SK-N-SH (cell line): Measurements from ENCODE around the gene HDAC2. TPM values are rescaled to one million over a fixed set of nuclear protein-coding genes. Genes with fewer than 3 reads are reported as not detected.

Source experiments
- CTCF ChIA-PET: fragments of 300-600, 350-600 bp; formaldehyde crosslinking; extraction: SDS; loops from one replicate; lab custom pipeline; 2021; lab: Yijun Ruan, JAX
- POLR2A ChIA-PET: fragments of 350-600 bp; sonication (Branson Sonifier 250); formaldehyde crosslinking; extraction: SDS; loops from one replicate; lab custom pipeline; 2020; ENCODE audit warnings: antibody characterized with exemption, inconsistent platforms; lab: Yijun Ruan, JAX
- DNase-seq: peaks from one replicate; pipeline ENCODE4 v3.0.0; 2012
- H2AFZ ChIP-seq: fragments of 200-600 bp; sonication (generic); 2 replicates; pipeline ENCODE4 v1.8.1; 2016; ENCODE audit warnings: antibody characterized with exemption, mild to moderate bottlenecking, low read depth
- H3F3A ChIP-seq: fragments of 200-600 bp; sonication (generic); replicated peaks from 2 replicates; pipeline ENCODE3; 2016; ENCODE audit warnings: antibody characterized with exemption, mild to moderate bottlenecking; ENCODE audit not compliant: insufficient read depth
- H3K27ac ChIP-seq, 2 experiments: fragments of 200-500 bp in 1 of 2; fragments of 200-600 bp in 1 of 2; sonication (Bioruptor generic) in 1 of 2; sonication (generic), shearing (Covaris generic) in 1 of 2; 2 replicates each; pipeline versions ENCODE4 v1.5.1 to v1.6.1; 2014 to 2016; ENCODE audit warnings: low read depth in 2 of 2, inconsistent platforms in 1 of 2, low read length in 1 of 2, mild to moderate bottlenecking in 1 of 2, mixed read lengths in 1 of 2
- H3K27me3 ChIP-seq: fragments of 200-600 bp; sonication (generic), shearing (Covaris generic); 2 replicates; pipeline ENCODE4 v1.6.1; 2016; ENCODE audit warnings: mixed run types; ENCODE audit not compliant: insufficient read depth
- H3K36me3 ChIP-seq, 2 experiments: fragments of 200-500 bp in 1 of 2; fragments of 200-600 bp in 1 of 2; sonication (Bioruptor generic) in 1 of 2; sonication (generic) in 1 of 2; replicated peaks in 1 of 2; 2 replicates each; pipeline versions ENCODE3 to v1.5.1; 2014 to 2016; ENCODE audit warnings: low read length in 1 of 2, mild to moderate bottlenecking in 1 of 2; ENCODE audit not compliant: insufficient read depth in 2 of 2, control insufficient read depth in 1 of 2
- H3K4me1 ChIP-seq, 2 experiments: fragments of 200-500 bp in 1 of 2; fragments of 200-600 bp in 1 of 2; sonication (Bioruptor generic) in 1 of 2; sonication (generic), shearing (Covaris generic) in 1 of 2; 2 replicates each; pipeline versions ENCODE4 v1.5.1 to v1.6.1; 2014 to 2016; ENCODE audit warnings: low read depth in 1 of 2, low read length in 1 of 2, mixed run types in 1 of 2; ENCODE audit not compliant: insufficient read depth in 2 of 2, control insufficient read depth in 1 of 2
- H3K4me2 ChIP-seq: fragments of 200-600 bp; sonication (generic), shearing (Covaris generic); 2 replicates; pipeline ENCODE4 v1.6.1; 2017; ENCODE audit warnings: mixed run types
- H3K4me3 ChIP-seq, 2 experiments: fragments of 200-500 bp in 1 of 2; fragments of 200-600 bp in 1 of 2; sonication (Bioruptor generic) in 1 of 2; sonication (generic), shearing (Covaris generic) in 1 of 2; 2 replicates each; pipeline versions ENCODE4 v1.5.1 to v1.8.1; 2014 to 2016; ENCODE audit warnings: low read depth in 2 of 2, inconsistent platforms in 1 of 2, low read length in 1 of 2, mild to moderate bottlenecking in 1 of 2, mixed read lengths in 1 of 2, moderate library complexity in 1 of 2
- H3K79me2 ChIP-seq: fragments of 200-600 bp; sonication (generic); 2 replicates; pipeline ENCODE4 v1.8.1; 2017; ENCODE audit warnings: mild to moderate bottlenecking; ENCODE audit not compliant: insufficient read depth
- H3K9ac ChIP-seq: fragments of 200-600 bp; sonication (generic); 2 replicates; pipeline ENCODE4 v1.6.1; 2017; ENCODE audit warnings: mixed run types
- H3K9me2 ChIP-seq: fragments of 200-600 bp; sonication (generic); 2 replicates; pipeline ENCODE4 v1.6.1; 2017; ENCODE audit warnings: mixed run types
- H3K9me3 ChIP-seq: fragments of 200-600 bp; sonication (generic); 2 replicates; pipeline ENCODE4 v1.6.1; 2017; ENCODE audit warnings: mixed run types, mild to moderate bottlenecking, moderate library complexity
- H4K20me1 ChIP-seq: fragments of 200-600 bp; sonication (generic); 2 replicates; pipeline ENCODE4 v1.6.1; 2017; ENCODE audit warnings: mild to moderate bottlenecking, mixed run types; ENCODE audit not compliant: insufficient read depth
- CHD2 ChIP-seq: fragments of 150-350 bp; IDR thresholded peaks from 2 replicates; pipeline ENCODE4 v1.6.1; 2018; ENCODE audit warnings: low read length; ENCODE audit not compliant: partially characterized antibody
- EP300 ChIP-seq, 2 experiments: IDR thresholded peaks; 2 replicates each; pipeline versions ENCODE4 v1.4.0 to v1.6.1; 2012; ENCODE audit warnings: borderline replicate concordance in 1 of 2, low read depth in 1 of 2, low read length in 1 of 2
- FOSL2 ChIP-seq: IDR thresholded peaks from 2 replicates; pipeline ENCODE4 v1.4.0; 2012; ENCODE audit warnings: low read depth, mild to moderate bottlenecking, moderate library complexity, borderline replicate concordance
- FOXJ3 ChIP-seq: sonication (generic); formaldehyde crosslinking; IDR thresholded peaks from 2 replicates; pipeline ENCODE4 v1.5.1; 2020; ENCODE audit warnings: mild to moderate bottlenecking, missing genetic modification reagents
- FOXM1 ChIP-seq: IDR thresholded peaks from 2 replicates; pipeline ENCODE4 v1.4.0; 2012; ENCODE audit warnings: low read depth, mild to moderate bottlenecking
- GABPA ChIP-seq: IDR thresholded peaks from 2 replicates; pipeline ENCODE4 v1.4.0; 2012; ENCODE audit warnings: low read depth, mild to moderate bottlenecking
- GATA2 ChIP-seq: sonication (generic); formaldehyde crosslinking; IDR thresholded peaks from 2 replicates; pipeline ENCODE4 v1.5.0; 2020; ENCODE audit warnings: mild to moderate bottlenecking, missing genetic modification reagents
- MAX ChIP-seq: IDR thresholded peaks from 2 replicates; pipeline ENCODE4 v1.4.0; 2012; ENCODE audit warnings: low read depth
- MEF2A ChIP-seq: IDR thresholded peaks from 2 replicates; pipeline ENCODE4 v1.4.0; 2012; ENCODE audit warnings: low read depth, borderline replicate concordance
- MXI1 ChIP-seq: IDR thresholded peaks from 2 replicates; pipeline ENCODE4 v1.6.1; 2012; ENCODE audit warnings: mild to moderate bottlenecking, low read depth, low read length, improper control_type of control experiment
- NFIC ChIP-seq: IDR thresholded peaks from 2 replicates; pipeline ENCODE4 v1.4.0; 2012; ENCODE audit warnings: borderline replicate concordance
- PBX3 ChIP-seq: IDR thresholded peaks from 2 replicates; pipeline ENCODE4; 2012
- POLR2AphosphoS5 ChIP-seq: IDR thresholded peaks from 2 replicates; pipeline ENCODE4 v1.6.1; 2012; ENCODE audit warnings: low read depth, low read length
- SMC3 ChIP-seq: IDR thresholded peaks from 2 replicates; pipeline ENCODE4 v1.6.1; 2012; ENCODE audit warnings: low read depth, low read length, improper control_type of control experiment
- TAF1 ChIP-seq: IDR thresholded peaks from 2 replicates; pipeline ENCODE4 v1.6.1; 2012; ENCODE audit warnings: low read depth, mild to moderate bottlenecking, low read length, moderate library complexity, borderline replicate concordance
- TCF12 ChIP-seq: IDR thresholded peaks from 2 replicates; pipeline ENCODE4 v1.4.0; 2012
- TEAD4 ChIP-seq: IDR thresholded peaks from 2 replicates; pipeline ENCODE4 v1.4.0; 2012; ENCODE audit warnings: mild to moderate bottlenecking, borderline replicate concordance; ENCODE audit not compliant: insufficient read depth
- ZBTB33 ChIP-seq: IDR thresholded peaks from 2 replicates; pipeline ENCODE4 v1.4.0; 2012; ENCODE audit warnings: low read depth, borderline replicate concordance
- WGBS: methylation state at CpG from one replicate; pipeline ENCODE4 v1.1.6; 2017; ENCODE audit warnings: low lambda C conversion rate; 5-methylcytosine and 5-hydroxymethylcytosine counted together
- polyA plus RNA-seq, 3 experiments: library from polyadenylated mRNA; depleted of rRNA; stranded (reverse); fragments of >200 nt; gene quantifications; 2 replicates each; pipeline ENCODE4 v1.2.3, GENCODE V29; 2012

The HDAC2 gene
- polyA plus RNA-seq, 1 of the 3 experiments (the other 2 are of a cell fraction) = 90.4 TPM

GRCh38 chr6:113901482-113901881 is 69.5 kb downstream of the HDAC2 start:
- Histone ChIP-seq H3K4me1 (no peaks in the 10 kb centered on the region), H2AFZ (no peak overlapping the region; the same call in 1 of the 2 replicates), H3K9me3 (no peaks in the 10 kb centered on the region), H3F3A (no peaks in the 10 kb centered on the region), H3K4me3 (no peak overlapping the region), H3K9ac (no peak overlapping the region), H3K36me3 (no peaks in the 10 kb centered on the region), H3K27me3 (no peaks in the 10 kb centered on the region), H3K4me2 (no peak overlapping the region)
- WGBS = 89% methylated on average over 2 of the region's 2 CpGs
- CTCF ChIA-PET = interaction anchor here (0.9 to 1.4 kb wide), 2 partner anchors 43 to 1122 kb away, joined by 5 read pairs; no protein-coding TSS in a partner anchor
- POLR2A ChIA-PET = no interaction called here
- TF ChIP-seq ZBTB33 (no peak), FOSL2 (no peak), MEF2A (no peak), FOXJ3 (CRISPR knock-in tag) (no peak)
- TF ChIP-seq, all 33 proteins: peak for 0
- no peak for DNase-seq
- H3K27ac ChIP-seq = no peak overlapping the region
- H3K9me2 ChIP-seq = no peaks in the 10 kb centered on the region
- no peaks in the 10 kb centered on the region for H3K79me2 ChIP-seq
- no peaks in the 10 kb centered on the region for H4K20me1 ChIP-seq

GRCh38 chr6:113894712-113895674 is 76.0 kb downstream of the HDAC2 start:
- Histone ChIP-seq H3K27ac (peak overlapping the region; percentile 58 to 69; a peak in 3 of 4 replicates), H3K4me2 (peak overlapping the region; percentile 15; the same call in 1 of the 2 replicates), H3F3A (peaks cover 8% of the 10 kb centered on the region), H3K27me3 (no peaks in the 10 kb centered on the region), H2AFZ (peak overlapping the region; percentile 26; the same call in 1 of the 2 replicates), H3K9me2 (no peaks in the 10 kb centered on the region), H3K4me3 (no peak overlapping the region), H3K79me2 (no peaks in the 10 kb centered on the region), H3K9ac (no peak overlapping the region), H3K36me3 (no peaks in the 10 kb centered on the region), H4K20me1 (no peaks in the 10 kb centered on the region), H3K4me1 (peaks cover 0 to 2% of the 10 kb centered on the region in 2 experiments; a peak in 1 of 4 replicates), H3K9me3 (peaks cover 8% of the 10 kb centered on the region; the same call in 1 of the 2 replicates)
- POLR2A ChIA-PET = no interaction called here
- DNase-seq = no peak
- WGBS = 43% methylated on average over 6 of the region's 6 CpGs
- CTCF ChIA-PET = interaction anchor here (0.7 to 1.6 kb wide), 5 partner anchors 10 to 36 kb away, joined by 3 to 5 read pairs (median 4); no protein-coding TSS in a partner anchor
- peak in 1 of 2 experiments; percentile 75; a peak in 1 of 4 replicates for TF ChIP-seq EP300 (IDR thresholded peaks at IDR 0.05; ENCODE audit: borderline replicate concordance in 1 of 2, low read depth in 1 of 2, low read length in 1 of 2)
- peak; percentile 76; the same call in 1 of the 2 replicates for TF ChIP-seq TEAD4
- TF ChIP-seq MXI1 = no peak
- peak; percentile 68 for TF ChIP-seq FOSL2
- peak; percentile 73 for TF ChIP-seq POLR2AphosphoS5
- no peak for TF ChIP-seq SMC3
- peak; percentile 83 for TF ChIP-seq NFIC
- TF ChIP-seq PBX3 = peak; percentile 96
- 0 out of 2 replicates have a peak, but pooled peaks have one; percentile 27 for TF ChIP-seq TAF1
- TF ChIP-seq FOXM1 = 0 out of 2 replicates have a peak, but pooled peaks have one; percentile 59
- no peak for TF ChIP-seq MAX
- TF ChIP-seq TCF12 = peak; percentile 91
- no peak for TF ChIP-seq ZBTB33
- TF ChIP-seq GABPA = no peak
- TF ChIP-seq CHD2 = no peak
- TF ChIP-seq GATA2 (CRISPR knock-in tag) = no peak
